ENCODE measurements around the gene ATP7B.
"Not testable (repeated sequence)": the region's sequence is repeated elsewhere in the genome, so short reads cannot be mapped to it uniquely, and the experiment has no call there.

ATP7B gene

GRCh38 chr13:52034616-52035226 lies 23.5 kb upstream of the ATP7B start:
- Histone ChIP-seq H3K4me3 (ENCODE audit: insufficient read length, low read depth) (no peak overlapping the region), H3K9ac (ENCODE audit: insufficient read length, low read depth) (no peak overlapping the region), H3K27me3 (ENCODE audit: insufficient read depth, insufficient read length) (no peaks in the 10 kb centered on the region), H3K9me3 (ENCODE audit: insufficient read depth, low read length) (no peaks in the 10 kb centered on the region), H3K36me3 (ENCODE audit: insufficient read depth, insufficient read length, low read length) (no peaks in the 10 kb centered on the region), H3K4me1 (ENCODE audit: insufficient read depth, insufficient read length) (no peaks in the 10 kb centered on the region)
- TF ChIP-seq ZNF274 (IDR thresholded peaks at IDR 0.05; ENCODE audit: low read depth, low read length) (no peak), SUZ12 (IDR thresholded peaks at IDR 0.05; ENCODE audit: extremely low read depth, insufficient read depth, insufficient read length) (no peak), YY1 (IDR thresholded peaks at IDR 0.05; ENCODE audit: insufficient read depth, insufficient read length) (no peak)
- DNase-seq (ENCODE audit: low read depth, low spot score), result no peak

- no peak overlapping the region for H3K4me3 ChIP-seq (ENCODE audit: insufficient read length, low read depth)
These were observed 21.8 kb upstream of the ATP7B start for GRCh38 chr13:52033039-52033438.

GRCh38 chr13:52030401-52030800 lies 19.2 kb upstream of the ATP7B start:
- H3K9me3 ChIP-seq (ENCODE audit: insufficient read depth, low read length); H3K4me3 ChIP-seq (ENCODE audit: insufficient read length, low read depth); H3K27me3 ChIP-seq (ENCODE audit: insufficient read depth, insufficient read length); H3K4me1 ChIP-seq (ENCODE audit: insufficient read depth, insufficient read length); DNase-seq (ENCODE audit: low read depth, low spot score); H3K9ac ChIP-seq (ENCODE audit: insufficient read length, low read depth): not testable (repeated sequence)
- H3K36me3 ChIP-seq (ENCODE audit: insufficient read depth, insufficient read length, low read length), result peaks cover 13% of the 10 kb centered on the region

More at GRCh38 chr13:52033039-52033438, 21.8 kb upstream of the ATP7B start:
- H3K4me1 ChIP-seq (ENCODE audit: insufficient read depth, insufficient read length), result no peaks in the 10 kb centered on the region
- TF ChIP-seq YY1 (IDR thresholded peaks at IDR 0.05; ENCODE audit: insufficient read depth, insufficient read length), result no peak
- no peak for TF ChIP-seq SUZ12 (IDR thresholded peaks at IDR 0.05; ENCODE audit: extremely low read depth, insufficient read depth, insufficient read length)
- TF ChIP-seq ZNF274 (IDR thresholded peaks at IDR 0.05; ENCODE audit: low read depth, low read length), result no peak
- no peaks in the 10 kb centered on the region for H3K9me3 ChIP-seq (ENCODE audit: insufficient read depth, low read length)
- H3K36me3 ChIP-seq (ENCODE audit: insufficient read depth, insufficient read length, low read length), result peaks cover 2% of the 10 kb centered on the region
- H3K9ac ChIP-seq (ENCODE audit: insufficient read length, low read depth), result no peak overlapping the region
- no peak for DNase-seq (ENCODE audit: low read depth, low spot score)
- H3K27me3 ChIP-seq (ENCODE audit: insufficient read depth, insufficient read length), result no peaks in the 10 kb centered on the region

GRCh38 chr13:52029569-52029968 lies 18.3 kb upstream of the ATP7B start:
- TF ChIP-seq YY1 (IDR thresholded peaks at IDR 0.05; ENCODE audit: insufficient read depth, insufficient read length), result no peak
- no peak for TF ChIP-seq SUZ12 (IDR thresholded peaks at IDR 0.05; ENCODE audit: extremely low read depth, insufficient read depth, insufficient read length)
- no peak for TF ChIP-seq ZNF274 (IDR thresholded peaks at IDR 0.05; ENCODE audit: low read depth, low read length)
- Histone ChIP-seq H3K9me3 (ENCODE audit: insufficient read depth, low read length) (no peaks in the 10 kb centered on the region), H3K36me3 (ENCODE audit: insufficient read depth, insufficient read length, low read length) (peaks cover 13% of the 10 kb centered on the region), H3K9ac (ENCODE audit: insufficient read length, low read depth) (no peak overlapping the region), H3K27me3 (ENCODE audit: insufficient read depth, insufficient read length) (no peaks in the 10 kb centered on the region), H3K4me1 (ENCODE audit: insufficient read depth, insufficient read length) (no peaks in the 10 kb centered on the region), H3K4me3 (ENCODE audit: insufficient read length, low read depth) (no peak overlapping the region)
- no peak for DNase-seq (ENCODE audit: low read depth, low spot score)

GRCh38 chr13:52027832-52028231 lies 16.6 kb upstream of the ATP7B start:
- TF ChIP-seq YY1 (IDR thresholded peaks at IDR 0.05; ENCODE audit: insufficient read depth, insufficient read length), result no peak
- TF ChIP-seq ZNF274 (IDR thresholded peaks at IDR 0.05; ENCODE audit: low read depth, low read length), result no peak
- no peak for TF ChIP-seq SUZ12 (IDR thresholded peaks at IDR 0.05; ENCODE audit: extremely low read depth, insufficient read depth, insufficient read length)
- Histone ChIP-seq H3K9me3 (ENCODE audit: insufficient read depth, low read length) (no peaks in the 10 kb centered on the region), H3K36me3 (ENCODE audit: insufficient read depth, insufficient read length, low read length) (peaks cover 15% of the 10 kb centered on the region), H3K9ac (ENCODE audit: insufficient read length, low read depth) (no peak overlapping the region), H3K4me1 (ENCODE audit: insufficient read depth, insufficient read length) (no peaks in the 10 kb centered on the region), H3K4me3 (ENCODE audit: insufficient read length, low read depth) (no peak overlapping the region), H3K27me3 (ENCODE audit: insufficient read depth, insufficient read length) (no peaks in the 10 kb centered on the region)
- no peak for DNase-seq (ENCODE audit: low read depth, low spot score)

- no peak overlapping the region for H3K9ac ChIP-seq (ENCODE audit: insufficient read length, low read depth)
- H3K36me3 ChIP-seq (ENCODE audit: insufficient read depth, insufficient read length, low read length), result peaks cover 20% of the 10 kb centered on the region
- no peaks in the 10 kb centered on the region for H3K9me3 ChIP-seq (ENCODE audit: insufficient read depth, low read length)
- no peaks in the 10 kb centered on the region for H3K27me3 ChIP-seq (ENCODE audit: insufficient read depth, insufficient read length)
- no peak for DNase-seq (ENCODE audit: low read depth, low spot score)
- no peaks in the 10 kb centered on the region for H3K4me1 ChIP-seq (ENCODE audit: insufficient read depth, insufficient read length)
- no peak overlapping the region for H3K4me3 ChIP-seq (ENCODE audit: insufficient read length, low read depth)
- TF ChIP-seq ZNF274 (IDR thresholded peaks at IDR 0.05; ENCODE audit: low read depth, low read length) (no peak), SUZ12 (IDR thresholded peaks at IDR 0.05; ENCODE audit: extremely low read depth, insufficient read depth, insufficient read length) (no peak), YY1 (IDR thresholded peaks at IDR 0.05; ENCODE audit: insufficient read depth, insufficient read length) (no peak)
These were observed 15.0 kb upstream of the ATP7B start for GRCh38 chr13:52026246-52026626.

- no peaks in the 10 kb centered on the region for H3K4me1 ChIP-seq (ENCODE audit: insufficient read depth, insufficient read length)
- H3K9ac ChIP-seq (ENCODE audit: insufficient read length, low read depth), result no peak overlapping the region
- no peaks in the 10 kb centered on the region for H3K27me3 ChIP-seq (ENCODE audit: insufficient read depth, insufficient read length)
- peaks cover 20% of the 10 kb centered on the region for H3K36me3 ChIP-seq (ENCODE audit: insufficient read depth, insufficient read length, low read length)
- TF ChIP-seq YY1 (IDR thresholded peaks at IDR 0.05; ENCODE audit: insufficient read depth, insufficient read length), result no peak
- TF ChIP-seq ZNF274 (IDR thresholded peaks at IDR 0.05; ENCODE audit: low read depth, low read length), result no peak
- TF ChIP-seq SUZ12 (IDR thresholded peaks at IDR 0.05; ENCODE audit: extremely low read depth, insufficient read depth, insufficient read length), result no peak
- H3K4me3 ChIP-seq (ENCODE audit: insufficient read length, low read depth), result no peak overlapping the region
- no peak for DNase-seq (ENCODE audit: low read depth, low spot score)
- no peaks in the 10 kb centered on the region for H3K9me3 ChIP-seq (ENCODE audit: insufficient read depth, low read length)
These were observed 14.4 kb upstream of the ATP7B start for GRCh38 chr13:52025475-52026245.

Measured in NT2/D1 (cell line).